Neuronal stem cell (in vitro differentiated cells): ENCODE results near the gene CDH24. TPM values are rescaled to one million over a fixed set of nuclear protein-coding genes. Genes with fewer than 3 reads are reported as not detected.
A peak's percentile ranks its signal among the peaks of the same experiment; 100 is the strongest.

Experiments
- DNase-seq: peaks from one replicate; pipeline ENCODE4 v3.0.0-alpha.2; 2013; ENCODE audit warnings: low spot score
- H2AFZ ChIP-seq: one replicate; pipeline ENCODE4 v1.6.1; 2013; ENCODE audit warnings: mild to moderate bottlenecking, low read length, inconsistent platforms
- H2AK5ac ChIP-seq: 2 replicates; pipeline ENCODE4 v1.6.1; 2013; ENCODE audit warnings: low read depth, mild to moderate bottlenecking, inconsistent platforms, low read length, moderate library complexity, mixed read lengths
- H2BK120ac ChIP-seq: 2 replicates; pipeline ENCODE4 v1.6.1; 2013; ENCODE audit warnings: low read depth, mild to moderate bottlenecking, inconsistent platforms, low read length, moderate library complexity, mixed read lengths
- H2BK12ac ChIP-seq: one replicate; pipeline ENCODE4 v1.6.1; 2013; ENCODE audit warnings: low read length, inconsistent platforms
- H2BK15ac ChIP-seq: 2 replicates; pipeline ENCODE4 v1.6.1; 2013; ENCODE audit warnings: mild to moderate bottlenecking, low read length, inconsistent platforms, mixed read lengths
- H2BK5ac ChIP-seq: one replicate; pipeline ENCODE4 v1.6.1; 2013; ENCODE audit warnings: inconsistent platforms, mild to moderate bottlenecking, low read length, moderate library complexity
- H3K14ac ChIP-seq: one replicate; pipeline ENCODE4 v1.6.1; 2013; ENCODE audit warnings: low read length, inconsistent platforms
- H3K18ac ChIP-seq: 2 replicates; pipeline ENCODE4 v1.6.1; 2013; ENCODE audit warnings: low read length, inconsistent platforms
- H3K23ac ChIP-seq: 2 replicates; pipeline ENCODE4 v1.6.1; 2013; ENCODE audit warnings: low read depth, mild to moderate bottlenecking, mixed read lengths, low read length, inconsistent platforms; ENCODE audit not compliant: poor library complexity
- H3K27ac ChIP-seq: replicated peaks from 3 replicates; pipeline ENCODE4 v1.5.1; 2013; ENCODE audit warnings: low read length, inconsistent platforms
- H3K27me3 ChIP-seq, 3 experiments: 2 replicates each; pipeline ENCODE4 v1.6.1; 2013; ENCODE audit warnings: low read length in 3 of 3, mild to moderate bottlenecking in 2 of 3, inconsistent platforms in 1 of 3, low read depth in 1 of 3, mixed read lengths in 1 of 3, moderate library complexity in 1 of 3; ENCODE audit not compliant: control insufficient read depth in 3 of 3, insufficient read depth in 3 of 3
- H3K36me3 ChIP-seq, 2 donors: replicated peaks in 1 of 2; 2 replicates each; pipeline ENCODE4 v1.6.1; 2013; ENCODE audit warnings: low read length in 2 of 2; ENCODE audit not compliant: control insufficient read depth in 2 of 2, insufficient read depth in 2 of 2
- H3K4ac ChIP-seq: 2 replicates; pipeline ENCODE4 v1.6.1; 2013; ENCODE audit warnings: inconsistent platforms, mild to moderate bottlenecking, low read length, moderate library complexity
- H3K4me1 ChIP-seq, 2 donors: 1 replicate in 1 of 2; 2 replicates in 1 of 2; pipeline ENCODE4 v1.6.1; 2013; ENCODE audit warnings: low read length in 2 of 2, low read depth in 1 of 2; ENCODE audit not compliant: control insufficient read depth in 2 of 2, insufficient read depth in 1 of 2
- H3K4me2 ChIP-seq: one replicate; pipeline ENCODE4 v1.6.1; 2013; ENCODE audit warnings: mild to moderate bottlenecking, low read length, inconsistent platforms; ENCODE audit not compliant: insufficient read depth, poor library complexity, severe bottlenecking
- H3K4me3 ChIP-seq, 2 donors: 2 replicates each; pipeline ENCODE4 v1.5.1; 2013; ENCODE audit warnings: low read length in 2 of 2, mild to moderate bottlenecking in 2 of 2, inconsistent platforms in 1 of 2, moderate library complexity in 1 of 2
- H3K79me1 ChIP-seq: one replicate; pipeline ENCODE4 v1.6.1; 2013; ENCODE audit warnings: low read depth, mild to moderate bottlenecking, inconsistent platforms, low read length, moderate library complexity
- H3K9ac ChIP-seq: one replicate; pipeline ENCODE4 v1.6.1; 2013; ENCODE audit warnings: mild to moderate bottlenecking, low read depth, low read length, inconsistent platforms; ENCODE audit not compliant: poor library complexity
- H3K9me3 ChIP-seq, 2 donors: replicated peaks in 1 of 2; 2 replicates each; pipeline versions ENCODE3 to v1.6.1; 2013; ENCODE audit warnings: low read length in 2 of 2, mild to moderate bottlenecking in 2 of 2, inconsistent platforms in 1 of 2, low read depth in 1 of 2, mixed read lengths in 1 of 2, moderate library complexity in 1 of 2; ENCODE audit not compliant: control insufficient read depth in 2 of 2, insufficient read depth in 1 of 2
- H4K8ac ChIP-seq: one replicate; pipeline ENCODE4 v1.6.1; 2013; ENCODE audit warnings: low read depth, mild to moderate bottlenecking, inconsistent platforms, low read length, moderate library complexity
- H4K91ac ChIP-seq: one replicate; pipeline ENCODE4 v1.6.1; 2013; ENCODE audit warnings: low read length, low read depth, mild to moderate bottlenecking, inconsistent platforms; ENCODE audit not compliant: poor library complexity
- WGBS, 2 donors: extraction: QIAGEN DNeasy Blood & Tissue Kit; methylation state at CpG; one replicate each; pipeline ENCODE4 v1.1.7; 2013; ENCODE audit warnings: missing lambda C conversion rate in 2 of 2, mixed read lengths in 1 of 2; ENCODE audit not compliant: insufficient read length in 2 of 2, insufficient replicate concordance in 1 of 2; ENCODE audit errors: extremely low coverage in 2 of 2; 5-methylcytosine and 5-hydroxymethylcytosine counted together
- polyA plus RNA-seq, 2 experiments: library from polyadenylated mRNA; stranded (reverse); fragments of 200-250 nt; gene quantifications; one replicate each; pipeline ENCODE4 v1.2.3, GENCODE V29; 2013

The CDH24 gene
- 21.1 TPM for polyA plus RNA-seq (2013, experiment 1 of 2)
- 20.6 TPM for polyA plus RNA-seq (2013, experiment 2 of 2)

- Histone ChIP-seq H3K4me2 (peak within 1 kb of the TSS; percentile 97), H3K9ac (peak within 1 kb of the TSS; percentile 90), H3K36me3 (peaks cover 37 to 70% of the 10 kb centered on the region in 2 donors), H3K23ac (peak within 1 kb of the TSS; percentile 94), H4K8ac (no peak within 1 kb of the TSS), H3K9me3 (no peaks in the 10 kb centered on the region), H4K91ac (no peak within 1 kb of the TSS), H2AK5ac (no peak within 1 kb of the TSS), H3K79me1 (peaks cover 5% of the 10 kb centered on the region), H2BK5ac (peak within 1 kb of the TSS; percentile 47), H3K14ac (peak within 1 kb of the TSS; percentile 39), H3K4ac (no peak within 1 kb of the TSS), H3K27ac (peak within 1 kb of the TSS; percentile 90), H2BK15ac (peak within 1 kb of the TSS; percentile 39), H3K4me3 (peak within 1 kb of the TSS; percentile 62 to 82), H2AFZ (peak within 1 kb of the TSS; percentile 91), H2BK12ac (no peak within 1 kb of the TSS), H3K4me1 (peaks cover 6% of the 10 kb centered on the region in 2 donors), H3K27me3 (no peaks in the 10 kb centered on the region), H3K18ac (peak within 1 kb of the TSS; percentile 92), H2BK120ac (no peak within 1 kb of the TSS)
- DNase-seq, result peak; percentile 78
- no CpG with 5 or more reads among the region's 73 CpGs for WGBS, 2 donors
These were observed at the start of gene CDH24 for GRCh38 chr14:23056956-23057756. Gene CDH24, minus strand, starts transcription at chr14:23057520. Its CDS starts 1,787 bp downstream, at chr14:23055733.

- no peaks in the 10 kb centered on the region for H3K4me1 ChIP-seq
- H3K9ac ChIP-seq, result no peak overlapping the region
- H3K27ac ChIP-seq, result no peak overlapping the region
- no peak for DNase-seq
- no peak overlapping the region for H4K91ac ChIP-seq
- H3K4ac ChIP-seq, result no peak overlapping the region
- no peak overlapping the region for H2BK15ac ChIP-seq
- peaks cover 0 to 12% (median 0%) of the 10 kb centered on the region in 3 experiments for H3K27me3 ChIP-seq
- H2BK12ac ChIP-seq, result no peak overlapping the region
- no peak overlapping the region for H3K4me2 ChIP-seq
- no peak overlapping the region for H4K8ac ChIP-seq
- H2BK5ac ChIP-seq, result no peak overlapping the region
- H3K4me3 ChIP-seq, result no peak overlapping the region
- H3K79me1 ChIP-seq, result no peaks in the 10 kb centered on the region
- no peaks in the 10 kb centered on the region for H3K36me3 ChIP-seq
- peaks cover 0 to 2% of the 10 kb centered on the region in 2 donors for H3K9me3 ChIP-seq
- H3K23ac ChIP-seq, result no peak overlapping the region
- H2AK5ac ChIP-seq, result no peak overlapping the region
- H3K14ac ChIP-seq, result no peak overlapping the region
- no peak overlapping the region for H2AFZ ChIP-seq
- no peak overlapping the region for H2BK120ac ChIP-seq
- no peak overlapping the region for H3K18ac ChIP-seq
These were observed 49.4 kb upstream of the CDH24 start for GRCh38 chr14:23106747-23107045.

- Histone ChIP-seq H2AK5ac (no peak overlapping the region), H3K23ac (no peak overlapping the region), H3K4me2 (no peak overlapping the region), H3K36me3 (no peaks in the 10 kb centered on the region), H3K9ac (no peak overlapping the region), H3K79me1 (no peaks in the 10 kb centered on the region), H3K9me3 (peaks cover 0 to 2% of the 10 kb centered on the region in 2 donors), H2BK5ac (no peak overlapping the region), H2BK12ac (no peak overlapping the region), H4K8ac (no peak overlapping the region), H3K14ac (no peak overlapping the region), H3K27ac (no peak overlapping the region), H3K4me1 (no peaks in the 10 kb centered on the region), H2AFZ (no peak overlapping the region), H2BK15ac (no peak overlapping the region), H3K27me3 (peaks cover 0 to 3% (median 0%) of the 10 kb centered on the region in 3 experiments), H2BK120ac (no peak overlapping the region), H4K91ac (no peak overlapping the region), H3K4ac (no peak overlapping the region), H3K4me3 (no peak overlapping the region), H3K18ac (no peak overlapping the region)
- no peak for DNase-seq
- WGBS, 2 donors, result no CpG with 5 or more reads among the region's 4 CpGs
These were observed 48.1 kb upstream of the CDH24 start for GRCh38 chr14:23105348-23105824.

- H3K4me3 ChIP-seq, result no peak within 1 kb of the TSS
- DNase-seq, result no peak
- peak within 1 kb of the TSS; percentile 77 for H2AFZ ChIP-seq
- H2AK5ac ChIP-seq, result no peak within 1 kb of the TSS
- no peak within 1 kb of the TSS for H3K4ac ChIP-seq
- no peak within 1 kb of the TSS for H3K27ac ChIP-seq
- H3K79me1 ChIP-seq, result no peaks in the 10 kb centered on the region
- no peak within 1 kb of the TSS for H3K14ac ChIP-seq
- no peak within 1 kb of the TSS for H3K18ac ChIP-seq
- H4K8ac ChIP-seq, result no peak within 1 kb of the TSS
- H3K4me1 ChIP-seq, result no peaks in the 10 kb centered on the region
- H3K27me3 ChIP-seq, result no peaks in the 10 kb centered on the region
- H3K9ac ChIP-seq, result no peak within 1 kb of the TSS
- peaks cover 0 to under 1% of the 10 kb centered on the region in 2 donors for H3K36me3 ChIP-seq
- H2BK12ac ChIP-seq, result no peak within 1 kb of the TSS
- H2BK15ac ChIP-seq, result no peak within 1 kb of the TSS
- no peak within 1 kb of the TSS for H3K23ac ChIP-seq
- no peak within 1 kb of the TSS for H2BK5ac ChIP-seq
- H3K9me3 ChIP-seq, result peaks cover 0 to 2% of the 10 kb centered on the region in 2 donors
- no peak within 1 kb of the TSS for H2BK120ac ChIP-seq
- H4K91ac ChIP-seq, result no peak within 1 kb of the TSS
- no CpG with 5 or more reads among the region's 11 CpGs for WGBS, 2 donors
- H3K4me2 ChIP-seq, result no peak within 1 kb of the TSS
These were observed 47.4 kb upstream of the CDH24 start, which contains the start of gene CIROP for GRCh38 chr14:23104591-23105347. Gene CIROP, minus strand, starts transcription at chr14:23104989. Its CDS starts 69 bp downstream, at chr14:23104920.
